Endothelial cell of umbilical vein (primary cell): ENCODE data around the gene GPHB5. TPM values are rescaled to one million over a fixed set of nuclear protein-coding genes. Genes with fewer than 3 reads are reported as not detected.
A peak's percentile ranks its signal among the peaks of the same experiment; 100 is the strongest.

Source experiments
- BruUV-seq: library from RNA; stranded (reverse); fragments of 400-500 nt; replicated peaks from 2 replicates; lab custom pipeline; 2021; lab: Mats Ljungman, UMichigan
- CTCF ChIA-PET: fragments of 300-600, 350-600 bp; sonication (Branson Sonifier 250); formaldehyde crosslinking; loops from one replicate; lab custom pipeline; 2021; ENCODE audit warnings: antibody characterized with exemption, inconsistent platforms; lab: Charles Lee
- POLR2A ChIA-PET: fragments of 300-600, 350-600 bp; sonication (Branson Sonifier 250); formaldehyde crosslinking; loops from one replicate; lab custom pipeline; 2021; ENCODE audit warnings: antibody characterized with exemption, inconsistent platforms; lab: Charles Lee
- DNase-seq: peaks from one replicate; pipeline ENCODE4 v3.0.0-alpha.2; 2011; ENCODE audit warnings: low read depth, low spot score
- FAIRE-seq: peaks from 2 replicates; lab custom pipeline; 2011; peaks lifted over from hg19 to GRCh38; lab: Jason Lieb, UNC
- H2AFZ ChIP-seq: 2 replicates; pipeline ENCODE4 v1.6.0; 2012; ENCODE audit warnings: low read depth, low read length, control low read depth, inconsistent platforms
- H3K27ac ChIP-seq: 2 replicates; pipeline ENCODE4 v1.5.1; 2011; ENCODE audit warnings: low read depth, mild to moderate bottlenecking, control low read depth, low read length, moderate library complexity; ENCODE audit not compliant: insufficient read depth
- H3K27me3 ChIP-seq, 2 experiments: 2 replicates each; pipeline versions ENCODE4 v1.6.0 to v1.6.1; 2011; ENCODE audit warnings: low read length in 2 of 2, mixed read lengths in 1 of 2; ENCODE audit not compliant: control insufficient read depth in 2 of 2, insufficient read depth in 2 of 2
- H3K36me3 ChIP-seq, 2 experiments: 2 replicates in 1 of 2; 3 replicates in 1 of 2; pipeline ENCODE4 v1.5.1; 2011; ENCODE audit warnings: low read length in 2 of 2, mild to moderate bottlenecking in 1 of 2, moderate library complexity in 1 of 2; ENCODE audit not compliant: control insufficient read depth in 2 of 2, insufficient read depth in 2 of 2; ENCODE audit errors: extremely low read depth in 1 of 2
- H3K4me1 ChIP-seq: 3 replicates; pipeline ENCODE4 v1.5.1; 2011; ENCODE audit warnings: mild to moderate bottlenecking, low read length; ENCODE audit not compliant: control insufficient read depth, insufficient read depth; ENCODE audit errors: extremely low read depth
- H3K4me2 ChIP-seq: 2 replicates; pipeline ENCODE4 v1.6.1; 2011; ENCODE audit warnings: low read length, control low read depth, mixed read lengths; ENCODE audit not compliant: insufficient read depth
- H3K4me3 ChIP-seq, 3 experiments: fragments of 200-600 bp in 1 of 3; sonication (generic), shearing (Covaris generic) in 1 of 3; replicated peaks in 1 of 3; 2 replicates each; pipeline ENCODE4 v1.5.1; 2011 to 2016; ENCODE audit warnings: control low read depth in 3 of 3, low read length in 3 of 3, mild to moderate bottlenecking in 2 of 3, inconsistent platforms in 1 of 3, low read depth in 1 of 3, moderate library complexity in 1 of 3; ENCODE audit not compliant: insufficient read depth in 1 of 3
- H3K79me2 ChIP-seq: 2 replicates; pipeline ENCODE4 v1.6.0; 2012; ENCODE audit warnings: low read length, inconsistent platforms; ENCODE audit not compliant: control insufficient read depth, insufficient read depth
- H3K9ac ChIP-seq: replicated peaks from 2 replicates; pipeline ENCODE3; 2011; ENCODE audit warnings: low read length, control low read depth; ENCODE audit not compliant: insufficient read depth; ENCODE audit errors: extremely low read depth
- H3K9me1 ChIP-seq: replicated peaks from 3 replicates; pipeline ENCODE4 v1.6.0; 2011; ENCODE audit warnings: mild to moderate bottlenecking, low read length; ENCODE audit not compliant: control insufficient read depth, insufficient read depth; ENCODE audit errors: extremely low read depth
- H3K9me3 ChIP-seq: replicated peaks from 2 replicates; pipeline ENCODE4 v1.5.1; 2012; ENCODE audit warnings: low read length, inconsistent platforms; ENCODE audit not compliant: control insufficient read depth, insufficient read depth
- H4K20me1 ChIP-seq: replicated peaks from 2 replicates; pipeline ENCODE3; 2011; ENCODE audit warnings: mild to moderate bottlenecking, low read length; ENCODE audit not compliant: control insufficient read depth, insufficient read depth; ENCODE audit errors: extremely low read depth
- FOS ChIP-seq: IDR thresholded peaks from 2 replicates; pipeline ENCODE4 v1.6.1; 2011; ENCODE audit warnings: mild to moderate bottlenecking, low read length, moderate library complexity, borderline replicate concordance; ENCODE audit not compliant: insufficient read depth
- JUN ChIP-seq: IDR thresholded peaks from 2 replicates; pipeline ENCODE4 v1.6.1; 2011; ENCODE audit warnings: borderline replicate concordance, low read depth; ENCODE audit not compliant: insufficient read length, insufficient read depth
- MAX ChIP-seq: IDR thresholded peaks from 2 replicates; pipeline ENCODE4 v1.6.1; 2011; ENCODE audit not compliant: insufficient read depth, insufficient read length
- MYC ChIP-seq: IDR thresholded peaks from one replicate; pipeline ENCODE4 v1.6.1; 2011; ENCODE audit warnings: mild to moderate bottlenecking, low read depth, low read length
- POLR2A ChIP-seq: IDR thresholded peaks from 2 replicates; pipeline ENCODE4 v1.6.1; 2012; ENCODE audit warnings: low read depth, mild to moderate bottlenecking, control low read depth, low read length
- dilution Hi-C: fragments of 300-500 bp; cut with MboI; formaldehyde crosslinking; loops from one replicate; pipeline ENCODE4 v1.15.0; 2019; ENCODE audit warnings: low sequenced_read_pairs; ENCODE audit not compliant: extremely low pct_ligation_motif_present
- intact Hi-C: fragments of 100-400 bp; cut with micrococcal nuclease; formaldehyde crosslinking; loops from one replicate; pipeline ENCODE4 v1.10.0; 2022
- polyA plus RNA-seq, 4 experiments: library from polyadenylated mRNA; depleted of rRNA in 3 of 4; stranded (reverse) in 3 of 4; unstranded in 1 of 4; fragments of >200 nt; gene quantifications; 2 replicates each; pipeline versions ENCODE4 v1.2.1 to v1.2.3, GENCODE V29; 2011 to 2012; ENCODE audit warnings: missing spikeins in 1 of 4
- total RNA-seq: library from RNA; stranded (reverse); gene quantifications from 2 replicates; pipeline ENCODE4 v1.2.3, GENCODE V29; 2021

GPHB5 gene
- total and polyA plus RNA-seq, 2 donors (not counting 3 experiments of a cell fraction or from before 2014, with no cell fraction given), result not detected

- no TSS peak for BruUV-seq
- no peak for FAIRE-seq
- ChIA-PET POLR2A (no interaction called here), CTCF (no interaction called here)
- no peaks in the 10 kb centered on the region for H3K79me2 ChIP-seq
- H3K27ac ChIP-seq, result no peak overlapping the region
- no peak overlapping the region for H3K9ac ChIP-seq
- H2AFZ ChIP-seq, result no peak overlapping the region
- H4K20me1 ChIP-seq, result no peaks in the 10 kb centered on the region
- DNase-seq, result no peak
- H3K9me1 ChIP-seq, result no peaks in the 10 kb centered on the region
- TF ChIP-seq JUN, result no peak
- TF ChIP-seq MAX, result no peak
- intact Hi-C loops, result no loop called here
- H3K27me3 ChIP-seq, result peaks cover 8 to 26% of the 10 kb centered on the region in 2 experiments
- no peaks in the 10 kb centered on the region for H3K9me3 ChIP-seq
- no peaks in the 10 kb centered on the region for H3K36me3 ChIP-seq
- peak overlapping the region; percentile 41 for H3K4me2 ChIP-seq
- dilution Hi-C loops, result no loop called here
- no peak overlapping the region for H3K4me3 ChIP-seq
- H3K4me1 ChIP-seq, result peaks cover 13% of the 10 kb centered on the region
Observed at GRCh38 chr14:63344336-63344735, 25.6 kb upstream of the GPHB5 start.

- ChIA-PET CTCF (no interaction called here), POLR2A (no interaction called here)
- H3K9me1 ChIP-seq, result no peaks in the 10 kb centered on the region
- H2AFZ ChIP-seq, result no peak overlapping the region
- intact Hi-C loops (no loop called here), dilution Hi-C loops (no loop called here)
- peaks cover 13% of the 10 kb centered on the region for H3K4me1 ChIP-seq
- H3K4me2 ChIP-seq, result peak overlapping the region; percentile 41
- H3K9ac ChIP-seq, result no peak overlapping the region
- no peak overlapping the region for H3K27ac ChIP-seq
- no peaks in the 10 kb centered on the region for H4K20me1 ChIP-seq
- no peaks in the 10 kb centered on the region for H3K9me3 ChIP-seq
- peak; percentile 73 for FAIRE-seq
- no peaks in the 10 kb centered on the region for H3K36me3 ChIP-seq
- DNase-seq, result peak; percentile 83
- no TSS peak for BruUV-seq
- no peaks in the 10 kb centered on the region for H3K79me2 ChIP-seq
- H3K27me3 ChIP-seq, result peaks cover 8 to 21% of the 10 kb centered on the region in 2 experiments
- no peak overlapping the region for H3K4me3 ChIP-seq
- TF ChIP-seq POLR2A, result no peak
- no peak for TF ChIP-seq MYC
- peak; percentile 53 for TF ChIP-seq FOS
- peak; percentile 69 for TF ChIP-seq JUN
Observed at GRCh38 chr14:63343878-63344277, 25.1 kb upstream of the GPHB5 start.
